Hippocampal formation (tissue), 2 donors: ENCODE measurements around the gene CCDC12.
A peak's percentile ranks its signal among the peaks of the same experiment; 100 is the strongest.

Source experiments
- DNase-seq, 2 donors: peaks; one replicate each; lab custom pipeline; 2025; lab: John Stamatoyannopoulos, UW

Gene CCDC12

DNA sequence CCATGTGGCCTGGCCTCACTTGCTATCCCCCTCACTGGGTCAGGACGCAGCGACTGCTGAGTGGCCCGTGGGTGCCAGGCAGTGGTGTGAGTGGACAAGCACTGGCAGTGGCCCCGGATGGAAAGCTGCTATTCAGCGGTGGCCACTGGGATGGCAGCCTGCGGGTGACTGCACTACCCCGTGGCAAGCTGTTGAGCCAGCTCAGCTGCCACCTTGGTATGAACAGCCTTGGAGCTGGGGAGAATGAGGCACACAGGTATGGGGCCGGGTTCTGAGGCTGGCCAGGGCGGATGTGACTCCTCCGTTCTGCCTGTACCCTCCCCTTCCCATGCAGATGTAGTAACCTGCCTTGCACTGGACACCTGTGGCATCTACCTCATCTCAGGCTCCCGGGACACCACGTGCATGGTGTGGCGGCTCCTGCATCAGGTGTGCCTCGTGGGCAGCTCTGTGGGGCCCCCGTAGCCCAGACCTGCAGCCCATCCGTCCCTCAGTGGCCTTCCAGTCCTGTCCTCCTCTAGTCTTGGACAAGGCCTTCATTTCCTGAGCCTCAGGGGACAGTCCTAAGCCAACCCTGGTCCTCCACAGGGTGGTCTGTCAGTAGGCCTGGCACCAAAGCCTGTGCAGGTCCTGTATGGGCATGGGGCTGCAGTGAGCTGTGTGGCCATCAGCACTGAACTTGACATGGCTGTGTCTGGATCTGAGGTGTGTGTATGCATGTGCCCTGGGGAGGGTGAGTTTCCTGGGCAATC is 31.1 kb upstream of the CCDC12 start:
- DNase-seq: no peak

DNA sequence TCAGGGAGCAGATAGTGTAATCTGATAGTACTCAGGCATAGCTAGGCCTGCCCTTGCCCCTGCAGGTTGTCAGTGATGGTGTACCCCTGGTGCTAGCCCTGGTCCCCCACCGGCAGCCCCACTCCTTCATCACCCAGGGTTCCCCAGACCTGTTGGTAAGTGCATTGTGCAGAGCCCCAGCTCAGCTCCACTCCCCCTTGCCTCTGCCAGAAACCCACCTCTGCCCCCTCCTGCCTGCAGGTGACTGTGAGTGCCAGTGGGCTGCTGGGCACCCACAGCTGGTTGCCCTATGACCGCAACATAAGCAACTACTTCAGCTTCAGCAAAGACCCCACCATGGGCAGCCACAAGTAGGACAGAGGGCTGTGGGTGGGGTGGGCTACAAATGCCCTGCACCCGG is 30.5 kb upstream of the CCDC12 start:
- no peak for DNase-seq

DNA sequence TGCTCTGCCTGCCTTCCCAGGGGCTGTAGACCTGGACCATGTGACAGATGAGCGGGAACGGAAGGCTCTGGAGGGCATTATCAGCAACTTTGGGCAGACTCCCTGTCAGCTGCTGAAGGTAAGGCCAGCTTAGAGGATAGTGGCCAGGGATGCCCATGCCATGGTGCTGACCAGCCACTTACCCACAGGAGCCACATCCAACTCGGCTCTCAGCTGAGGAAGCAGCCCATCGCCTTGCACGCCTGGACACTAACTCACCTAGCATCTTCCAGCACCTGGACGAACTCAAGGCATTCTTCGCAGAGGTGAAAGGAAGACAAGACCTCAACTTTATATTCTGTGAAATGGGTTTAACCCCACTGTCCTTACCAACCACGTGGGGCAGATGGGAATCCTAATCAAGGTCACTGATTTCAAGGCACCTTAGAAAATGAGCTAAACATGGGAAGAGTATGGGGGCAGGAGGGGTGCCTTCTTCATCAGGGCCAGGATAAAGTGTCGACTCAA is 29.7 kb upstream of the CCDC12 start:
- no peak for DNase-seq

DNA sequence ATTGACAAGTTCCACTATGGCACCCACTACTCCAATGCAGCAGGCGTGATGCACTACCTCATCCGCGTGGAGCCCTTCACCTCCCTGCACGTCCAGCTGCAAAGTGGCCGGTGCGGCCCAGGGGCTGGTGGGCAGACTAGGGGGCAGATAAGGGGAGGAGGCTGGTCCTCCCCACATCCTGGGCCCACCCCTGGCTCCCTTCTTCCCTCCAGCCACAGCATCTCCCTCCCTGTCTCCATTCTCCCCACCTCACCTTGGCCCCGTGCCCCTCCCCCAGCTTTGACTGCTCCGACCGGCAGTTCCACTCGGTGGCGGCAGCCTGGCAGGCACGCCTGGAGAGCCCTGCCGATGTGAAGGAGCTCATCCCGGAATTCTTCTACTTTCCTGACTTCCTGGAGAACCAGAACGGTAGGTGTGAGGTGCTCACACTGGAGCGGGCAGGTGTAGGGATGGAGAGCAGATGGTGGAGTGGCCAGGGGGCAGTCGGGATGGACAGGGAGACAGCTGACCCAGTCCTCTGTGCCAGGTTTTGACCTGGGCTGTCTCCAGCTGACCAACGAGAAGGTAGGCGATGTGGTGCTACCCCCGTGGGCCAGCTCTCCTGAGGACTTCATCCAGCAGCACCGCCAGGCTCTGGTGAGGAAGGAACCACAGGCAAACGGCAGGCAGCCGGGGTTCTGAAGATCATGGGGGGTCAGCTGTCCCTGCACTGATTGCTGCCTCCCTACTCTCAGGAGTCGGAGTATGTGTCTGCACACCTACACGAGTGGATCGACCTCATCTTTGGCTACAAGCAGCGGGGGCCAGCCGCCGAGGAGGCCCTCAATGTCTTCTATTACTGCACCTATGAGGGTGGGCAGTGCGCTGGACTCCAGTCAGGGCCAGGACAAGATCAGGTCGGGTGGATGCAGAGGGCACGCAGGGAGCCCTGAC is 28.9 kb upstream of the CCDC12 start:
- no peak for DNase-seq

DNA sequence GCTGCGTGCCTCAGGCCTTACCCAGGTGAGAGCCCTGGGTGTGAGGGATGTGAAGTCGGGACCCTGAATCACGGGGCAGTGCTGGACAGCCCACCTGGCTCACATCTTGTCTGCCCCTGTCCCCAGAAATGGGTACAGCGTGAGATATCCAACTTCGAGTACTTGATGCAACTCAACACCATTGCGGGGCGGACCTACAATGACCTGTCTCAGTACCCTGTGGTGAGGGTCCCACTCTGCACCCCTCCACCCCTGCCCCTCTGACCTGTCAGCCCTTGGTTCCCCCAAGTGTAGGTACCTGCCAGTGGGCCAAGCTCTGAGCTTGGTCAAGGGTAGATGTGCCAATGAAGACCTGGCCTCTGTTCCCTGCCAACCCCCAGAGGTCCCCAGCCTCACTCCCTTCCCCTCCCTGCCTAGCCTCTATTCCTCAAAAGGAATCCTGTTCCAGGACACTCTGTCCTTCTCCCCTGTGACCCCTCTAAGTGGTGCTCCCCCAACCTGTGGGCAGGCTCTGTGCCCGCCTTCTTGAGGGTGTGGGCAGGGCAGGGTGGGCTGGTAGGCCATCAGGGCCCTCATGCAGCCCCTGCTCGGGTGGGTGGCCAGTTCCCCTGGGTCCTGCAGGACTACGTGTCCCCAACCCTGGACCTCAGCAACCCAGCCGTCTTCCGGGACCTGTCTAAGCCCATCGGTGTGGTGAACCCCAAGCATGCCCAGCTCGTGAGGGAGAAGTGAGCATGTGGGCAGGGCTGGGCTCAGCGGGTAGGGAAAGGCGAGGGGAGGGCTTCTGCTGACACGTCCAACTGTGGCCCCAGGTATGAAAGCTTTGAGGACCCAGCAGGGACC is 28.0 kb upstream of the CCDC12 start:
- DNase-seq: no peak

DNA sequence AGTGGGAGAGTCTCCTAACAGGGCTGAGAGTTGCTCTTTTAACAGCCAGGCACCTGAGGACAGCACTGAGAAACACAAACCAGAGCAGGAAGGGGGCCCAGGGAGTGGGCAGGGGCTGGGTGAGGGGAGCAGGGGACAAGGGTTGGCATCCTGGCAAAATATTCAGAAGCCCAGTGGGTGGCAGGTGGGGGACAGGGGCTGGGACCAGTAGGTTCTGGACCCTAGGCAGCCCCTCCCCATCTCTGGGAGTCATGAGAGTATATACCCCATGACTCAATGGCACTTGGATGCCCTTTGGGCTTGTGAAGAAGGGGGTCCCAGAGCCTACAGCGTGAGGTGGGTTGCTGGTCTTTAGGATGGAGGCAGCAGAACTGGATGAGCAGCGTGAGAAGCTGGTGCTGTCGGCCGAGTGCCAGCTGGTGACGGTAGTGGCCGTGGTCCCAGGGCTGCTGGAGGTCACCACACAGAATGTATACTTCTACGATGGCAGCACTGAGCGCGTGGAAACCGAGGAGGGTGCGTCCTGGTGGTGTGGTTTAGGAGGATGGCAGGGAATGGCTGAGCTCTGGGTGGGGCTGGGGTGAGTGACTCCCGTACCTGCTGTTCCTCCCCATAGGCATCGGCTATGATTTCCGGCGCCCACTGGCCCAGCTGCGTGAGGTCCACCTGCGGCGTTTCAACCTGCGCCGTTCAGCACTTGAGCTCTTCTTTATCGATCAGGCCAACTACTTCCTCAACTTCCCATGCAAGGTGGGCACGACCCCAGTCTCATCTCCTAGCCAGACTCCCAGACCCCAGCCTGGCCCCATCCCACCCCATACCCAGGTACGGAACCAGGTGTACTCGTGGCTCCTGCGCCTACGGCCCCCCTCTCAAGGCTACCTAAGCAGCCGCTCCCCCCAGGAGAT is 27.2 kb upstream of the CCDC12 start:
- DNase-seq: no peak

DNA sequence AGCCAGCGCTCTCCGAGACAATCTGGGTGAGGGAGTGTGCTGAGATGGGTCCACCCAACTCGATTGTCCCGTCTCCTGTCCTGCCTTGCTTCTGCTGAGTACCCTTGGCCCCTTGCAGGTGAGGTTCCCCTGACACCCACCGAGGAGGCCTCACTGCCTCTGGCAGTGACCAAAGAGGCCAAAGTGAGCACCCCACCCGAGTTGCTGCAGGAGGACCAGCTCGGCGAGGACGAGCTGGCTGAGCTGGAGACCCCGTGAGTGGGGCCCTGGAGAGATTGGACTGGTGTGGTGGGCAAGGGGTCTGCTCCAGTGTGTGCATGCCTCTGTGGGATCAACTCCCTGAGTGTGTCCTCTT is 26.5 kb upstream of the CCDC12 start:
- no peak for DNase-seq

DNA sequence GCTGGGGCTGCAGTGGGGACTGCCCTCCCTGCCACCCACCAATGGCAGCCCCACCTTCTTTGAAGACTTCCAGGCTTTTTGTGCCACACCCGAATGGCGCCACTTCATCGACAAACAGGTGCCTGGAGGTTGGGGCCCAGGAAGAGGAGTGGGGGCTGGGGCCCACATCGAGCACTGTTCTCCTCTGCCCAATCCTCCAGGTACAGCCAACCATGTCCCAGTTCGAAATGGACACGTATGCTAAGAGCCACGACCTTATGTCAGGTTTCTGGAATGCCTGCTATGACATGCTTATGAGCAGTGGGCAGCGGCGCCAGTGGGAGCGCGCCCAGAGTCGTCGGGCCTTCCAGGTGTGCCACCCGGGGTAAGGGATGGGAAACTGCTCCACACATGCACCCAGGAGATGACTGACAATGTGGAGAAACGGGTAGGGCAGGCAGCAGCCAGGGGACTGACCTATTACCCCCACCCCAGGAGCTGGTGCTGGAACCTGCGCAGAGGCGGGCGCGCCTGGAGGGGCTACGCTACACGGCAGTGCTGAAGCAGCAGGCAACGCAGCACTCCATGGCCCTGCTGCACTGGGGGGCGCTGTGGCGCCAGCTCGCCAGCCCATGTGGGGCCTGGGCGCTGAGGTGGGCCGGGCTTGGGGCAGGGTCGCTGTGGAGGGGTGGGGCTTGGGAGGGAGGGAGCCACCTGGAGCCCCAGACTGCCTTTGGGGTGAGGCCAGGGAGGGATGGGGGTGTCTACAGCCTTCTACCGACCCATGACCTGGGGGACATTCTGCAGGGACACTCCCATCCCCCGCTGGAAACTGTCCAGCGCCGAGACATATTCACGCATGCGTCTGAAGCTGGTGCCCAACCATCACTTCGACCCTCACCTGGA is 25.9 kb upstream of the CCDC12 start:
- DNase-seq: no peak

DNA sequence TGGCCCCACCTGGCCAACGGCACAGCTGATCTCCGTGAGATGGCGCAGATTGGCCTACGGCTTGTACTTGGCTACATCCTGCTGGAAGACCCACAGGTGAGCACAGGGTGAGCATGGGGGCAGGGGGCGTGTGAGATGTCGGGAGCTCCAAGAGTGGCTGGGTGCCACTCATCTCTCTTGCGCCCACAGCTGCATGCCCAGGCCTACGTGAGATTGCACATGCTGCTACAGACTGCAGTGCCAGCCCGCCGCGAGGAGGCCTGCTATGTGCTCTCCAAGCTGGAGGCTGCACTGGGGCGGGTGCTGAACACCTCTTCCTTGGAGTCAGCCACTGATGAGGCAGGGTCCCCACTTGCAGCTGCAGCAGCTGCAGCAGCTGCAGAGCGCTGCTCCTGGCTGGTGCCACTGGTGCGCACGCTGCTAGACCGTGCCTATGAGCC is 25.2 kb upstream of the CCDC12 start:
- no peak for DNase-seq

DNA sequence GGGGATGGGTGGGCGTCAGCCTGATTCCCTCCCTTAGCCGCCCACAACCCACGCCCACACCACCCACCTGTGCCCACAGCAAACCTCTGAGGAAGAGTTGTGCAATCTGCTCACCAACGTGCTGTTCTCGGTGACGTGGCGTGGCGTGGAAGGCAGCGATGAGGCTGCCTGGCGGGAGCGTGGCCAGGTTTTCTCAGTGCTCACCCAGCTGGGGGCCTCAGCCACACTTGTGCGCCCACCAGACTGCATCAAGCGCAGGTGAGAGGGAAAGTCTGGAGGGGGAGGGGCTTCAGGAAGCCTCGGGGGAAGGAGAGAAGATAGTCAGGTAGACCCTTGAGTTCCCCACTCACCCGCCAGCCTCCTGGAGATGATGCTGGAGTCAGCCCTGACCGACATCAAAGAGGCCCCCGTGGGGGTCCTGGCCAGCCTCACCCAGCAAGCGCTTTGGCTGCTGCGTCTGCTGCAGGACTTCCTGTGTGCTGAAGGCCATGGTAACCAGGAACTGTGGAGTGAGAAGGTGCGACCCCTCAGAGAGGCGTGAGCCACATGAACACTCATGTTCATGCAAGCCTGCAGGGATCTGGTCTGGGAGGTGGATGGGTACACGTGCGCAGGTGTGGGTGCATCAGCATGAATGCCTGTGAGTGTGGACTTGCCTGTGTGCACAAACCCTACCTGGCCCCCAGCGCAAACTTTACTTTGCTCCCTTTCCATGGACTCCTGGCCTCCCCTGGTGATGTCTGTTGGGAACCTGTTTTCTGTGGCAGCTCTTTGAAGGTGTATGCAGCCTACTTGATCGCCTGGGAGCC is 24.6 kb upstream of the CCDC12 start:
- DNase-seq: no peak

DNA sequence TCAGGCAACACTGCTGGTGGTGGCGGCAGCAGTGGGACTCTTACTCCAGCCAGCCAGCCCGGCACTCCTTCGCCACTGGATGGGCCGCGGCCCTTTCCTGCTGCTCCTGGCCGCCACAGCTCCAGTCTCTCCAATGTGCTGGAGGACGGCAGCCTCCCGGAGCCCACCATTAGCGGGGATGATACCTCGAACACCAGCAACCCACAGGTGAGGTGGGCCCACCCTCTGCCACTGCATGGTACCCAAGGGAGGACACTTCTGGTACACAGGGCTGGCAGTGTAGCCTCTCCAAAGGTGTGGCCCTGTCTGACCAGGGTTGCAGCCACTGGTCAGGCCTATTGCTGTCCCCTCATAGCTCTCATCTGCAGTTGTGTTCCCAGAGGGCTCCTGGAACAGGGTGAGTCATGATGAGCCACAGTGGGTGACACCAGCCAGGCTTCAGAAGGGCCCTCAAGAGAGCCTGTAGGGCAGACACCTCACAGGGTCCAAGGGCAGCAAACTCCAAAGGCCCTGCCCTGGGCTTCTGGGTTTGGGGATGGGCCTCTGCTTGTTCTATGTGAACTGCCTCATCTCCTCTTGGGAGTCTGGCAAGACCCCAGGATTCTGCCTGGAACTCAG is 23.8 kb upstream of the CCDC12 start:
- no peak for DNase-seq

DNA sequence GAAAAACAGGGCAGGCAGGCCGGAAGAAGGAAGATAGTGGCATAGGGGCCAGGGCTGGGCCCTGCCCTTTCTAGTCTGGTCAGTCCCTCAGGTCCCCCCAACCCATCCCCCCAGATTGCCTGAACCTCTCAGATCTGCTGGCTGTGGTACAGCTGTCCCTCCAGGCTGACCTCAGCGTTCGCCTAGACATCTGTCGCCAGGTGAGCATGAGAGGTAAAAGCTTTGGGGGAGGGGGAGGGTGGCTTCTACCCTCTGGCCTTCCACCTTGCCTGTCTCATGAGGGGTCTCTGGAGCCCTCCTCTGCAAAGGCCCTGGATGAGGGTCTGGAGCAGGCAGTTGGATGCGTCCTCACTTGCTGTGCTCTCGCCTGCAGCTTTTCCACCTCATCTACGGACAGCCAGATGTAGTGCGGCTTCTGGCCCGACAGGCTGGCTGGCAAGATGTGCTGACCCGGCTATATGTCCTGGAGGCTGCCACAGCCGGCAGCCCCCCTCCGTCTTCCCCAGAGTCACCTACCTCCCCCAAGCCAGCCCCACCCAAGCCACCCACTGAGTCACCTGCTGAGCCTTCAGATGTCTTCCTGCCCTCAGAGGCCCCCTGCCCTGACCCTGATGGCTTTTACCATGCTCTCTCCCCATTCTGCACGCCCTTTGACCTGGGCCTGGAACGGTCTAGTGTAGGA is 23.1 kb upstream of the CCDC12 start:
- DNase-seq: no peak

DNA sequence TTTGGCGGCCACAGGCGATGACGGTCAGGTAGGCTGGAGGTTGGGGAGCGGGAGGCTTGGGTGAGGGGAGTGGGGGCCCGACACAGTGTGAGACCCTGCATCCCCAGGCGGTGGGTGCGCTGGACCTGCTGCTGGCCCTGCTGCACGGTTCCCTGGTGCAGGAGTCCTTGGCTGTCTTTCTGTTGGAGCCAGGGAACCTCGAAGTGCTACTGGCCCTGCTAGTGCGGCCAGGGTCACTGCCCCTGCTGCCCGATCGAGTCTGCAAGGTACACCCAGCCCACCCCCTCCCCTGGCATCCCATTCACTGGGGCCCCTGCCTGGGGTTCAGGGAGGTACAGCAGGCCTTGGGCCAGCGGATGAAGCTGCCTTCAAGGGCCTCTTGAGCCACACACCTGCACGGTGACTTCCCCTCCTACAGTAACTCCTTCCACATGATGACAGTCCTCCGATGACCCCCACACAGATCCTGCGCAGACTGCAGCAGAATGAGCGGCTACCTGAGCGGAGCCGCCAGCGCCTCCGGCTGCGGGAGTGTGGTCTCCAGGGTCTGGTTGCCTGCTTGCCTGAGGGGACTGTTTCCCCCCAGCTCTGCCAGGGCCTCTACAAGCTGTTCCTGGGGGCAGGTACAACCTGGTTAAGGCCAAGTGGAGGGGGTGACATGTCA is 22.4 kb upstream of the CCDC12 start:
- no peak for DNase-seq

DNA sequence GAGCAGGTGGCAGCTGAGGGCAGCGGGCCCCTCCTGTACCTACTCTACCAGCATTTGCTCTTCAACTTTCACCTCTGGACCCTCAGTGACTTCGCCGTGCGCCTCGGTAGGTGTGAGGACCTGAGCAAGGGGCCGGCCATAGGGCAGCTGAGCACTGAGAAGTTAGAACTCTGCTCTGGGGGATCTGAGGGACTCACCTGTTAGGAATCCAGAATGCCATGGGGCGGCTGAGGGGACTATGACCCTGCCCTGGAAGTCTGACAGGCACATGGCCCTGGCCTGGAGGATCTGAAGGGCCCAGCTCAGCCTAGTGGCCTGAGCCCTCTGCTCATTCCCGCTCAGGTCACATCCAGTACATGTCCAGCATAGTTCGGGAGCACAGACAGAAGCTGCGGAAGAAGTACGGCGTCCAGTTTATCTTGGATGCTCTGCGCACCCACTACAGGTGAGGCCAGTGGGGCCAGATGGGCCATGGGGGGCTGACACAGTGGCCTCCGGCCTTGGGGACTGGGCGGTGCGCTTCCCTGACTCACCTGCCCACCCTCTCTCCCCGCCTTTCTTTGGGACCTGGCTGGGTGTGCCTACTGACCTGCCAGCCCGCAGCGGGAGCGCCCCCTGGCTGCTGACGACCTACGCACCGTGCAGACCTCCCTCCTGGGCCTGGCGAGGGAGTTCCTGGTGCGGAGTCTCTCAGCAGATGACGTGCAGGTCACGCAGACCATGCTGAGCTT is 21.7 kb upstream of the CCDC12 start:
- DNase-seq: peak in 1 of 2 donors; percentile 34

DNA sequence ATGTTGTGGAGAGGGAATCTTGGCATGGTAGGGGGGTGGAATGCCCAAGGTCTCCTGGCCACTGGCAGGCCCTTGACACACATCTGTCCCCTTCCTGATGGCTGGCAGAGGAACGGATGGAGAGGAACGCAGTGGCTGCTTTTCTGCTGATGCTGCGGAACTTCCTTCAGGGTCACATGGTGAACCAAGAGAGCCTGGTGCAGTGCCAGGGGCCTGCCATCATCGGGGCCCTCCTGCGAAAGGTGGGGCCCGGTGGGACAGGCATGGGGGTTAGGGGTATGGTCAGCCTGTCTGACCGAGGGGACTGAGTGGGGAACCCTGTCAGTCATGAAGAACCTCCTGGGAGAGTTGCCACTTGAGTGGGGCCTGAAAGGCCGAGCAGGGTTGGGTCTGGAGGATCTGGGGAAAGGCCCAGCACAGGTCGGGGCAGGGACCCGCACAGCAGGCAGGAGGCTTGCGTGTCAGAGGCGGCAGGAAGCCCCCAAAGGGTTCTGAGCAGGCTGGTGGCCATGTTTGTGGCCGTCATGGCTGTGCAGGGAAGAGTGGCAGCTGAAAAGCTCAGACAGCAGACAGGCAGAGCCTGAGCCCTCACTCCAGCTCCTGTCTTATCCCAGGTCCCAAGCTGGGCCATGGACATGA is 21.0 kb upstream of the CCDC12 start:
- no peak for DNase-seq

DNA sequence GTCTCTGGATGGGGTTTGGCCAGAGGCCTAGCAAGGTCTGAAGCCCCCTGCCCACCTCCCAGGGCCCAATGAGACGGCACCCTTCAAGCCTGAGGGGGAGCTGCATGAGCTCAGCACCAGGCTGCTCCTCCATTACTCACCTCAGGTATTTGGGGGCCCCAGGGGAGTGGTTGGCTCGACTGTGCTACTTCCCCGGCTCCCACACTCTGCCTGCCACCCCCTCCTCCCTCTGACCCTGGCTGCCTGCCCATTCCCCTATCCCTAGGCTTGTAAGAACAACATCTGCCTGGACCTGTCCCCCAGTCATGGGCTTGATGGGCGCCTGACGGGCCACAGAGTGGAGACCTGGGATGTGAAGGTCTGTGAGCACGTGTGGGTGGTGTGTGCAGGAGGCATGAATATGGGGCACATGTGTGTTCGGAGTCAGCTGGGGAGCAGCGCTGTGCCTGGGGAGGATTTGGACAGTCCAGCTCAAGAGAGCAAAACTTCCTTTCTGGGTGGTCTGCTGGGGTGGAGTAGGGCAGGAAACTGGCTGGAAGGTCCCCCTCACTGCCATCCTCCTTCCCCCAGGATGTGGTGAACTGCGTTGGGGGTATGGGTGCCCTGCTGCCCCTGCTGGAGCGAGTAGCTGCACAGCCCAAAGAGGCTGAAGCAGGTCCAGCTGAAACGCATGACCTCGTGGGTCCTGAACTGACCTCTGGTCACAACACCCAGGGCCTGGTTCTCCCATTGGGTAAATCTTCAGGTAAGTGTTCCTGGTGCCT is 20.3 kb upstream of the CCDC12 start:
- no peak for DNase-seq
